Fibroblast of pulmonary artery (primary cell): ENCODE results near the gene ZSWIM2.
A peak's percentile ranks its signal among the peaks of the same experiment; 100 is the strongest.
"Not testable (repeated sequence)": the region's sequence is repeated elsewhere in the genome, so short reads cannot be mapped to it uniquely, and the experiment has no call there.

Source experiments
- DNase-seq: peaks from one replicate; pipeline ENCODE4 v3.0.0-alpha.2; 2010; ENCODE audit warnings: low read depth
- H3K4me3 ChIP-seq: replicated peaks from 2 replicates; pipeline ENCODE4 v1.5.1; 2011; ENCODE audit warnings: low read depth, mild to moderate bottlenecking, control low read depth, low read length, moderate library complexity
- TF ChIP-seq, protein P1 (sequence below): IDR thresholded peaks from 2 replicates; pipeline ENCODE4 v1.5.1; 2011; ENCODE audit warnings: mild to moderate bottlenecking, control low read depth, low read length, inconsistent platforms; ENCODE audit errors: missing control alignments

ZSWIM2 gene, protein sequence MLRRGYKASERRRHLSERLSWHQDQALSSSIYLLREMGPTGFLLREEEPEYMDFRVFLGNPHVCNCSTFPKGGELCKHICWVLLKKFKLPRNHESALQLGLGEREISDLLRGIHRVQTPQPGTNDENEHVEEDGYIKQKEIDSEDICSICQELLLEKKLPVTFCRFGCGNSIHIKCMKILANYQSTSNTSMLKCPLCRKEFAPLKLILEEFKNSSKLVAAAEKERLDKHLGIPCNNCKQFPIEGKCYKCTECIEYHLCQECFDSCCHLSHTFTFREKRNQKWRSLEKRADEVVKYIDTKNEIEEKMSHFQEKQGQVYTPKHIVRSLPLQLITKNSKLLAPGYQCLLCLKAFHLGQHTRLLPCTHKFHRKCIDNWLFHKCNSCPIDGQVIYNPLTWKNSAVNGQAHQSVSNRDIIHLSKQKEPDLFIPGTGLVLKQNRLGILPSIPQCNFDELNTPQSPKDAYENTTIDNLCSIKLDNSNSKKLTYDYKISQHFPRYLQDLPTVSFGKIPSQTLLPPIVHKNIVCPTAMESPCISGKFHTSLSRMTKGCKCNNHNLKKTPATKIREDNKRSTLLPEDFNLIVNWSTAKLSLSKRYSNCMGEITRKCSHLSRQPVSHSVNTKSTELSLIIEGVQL

DNA sequence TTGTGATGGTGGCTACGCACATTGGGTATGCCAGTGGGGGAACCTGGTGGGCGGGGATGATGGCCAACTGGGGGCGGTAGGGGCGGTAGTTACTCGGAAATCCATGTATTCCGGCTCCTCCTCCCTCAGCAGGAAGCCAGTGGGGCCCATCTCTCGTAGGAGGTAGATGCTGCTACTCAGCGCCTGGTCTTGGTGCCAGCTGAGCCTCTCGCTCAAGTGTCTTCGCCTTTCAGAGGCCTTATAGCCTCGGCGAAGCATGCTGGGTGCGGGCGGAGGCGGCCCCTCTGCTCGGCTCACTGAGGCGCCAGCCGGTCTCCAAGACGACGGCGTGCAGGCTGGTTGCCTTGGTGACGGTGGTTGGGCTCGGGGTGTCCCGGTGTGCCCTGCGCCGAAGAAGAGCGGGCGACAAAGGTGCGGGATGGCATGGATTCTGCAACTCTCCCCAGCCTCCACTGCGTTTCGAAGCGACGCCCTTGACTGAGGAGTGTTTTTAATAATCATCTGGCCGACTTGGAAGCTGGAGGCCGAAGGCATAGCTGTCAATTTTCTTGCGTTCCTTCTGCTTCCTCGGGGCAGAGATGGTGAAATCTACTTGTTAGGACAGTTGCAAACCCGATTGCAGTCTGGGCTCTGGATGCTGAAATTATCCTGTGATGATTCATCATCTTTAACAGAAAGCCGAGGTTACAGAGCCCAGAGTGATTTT is at the start of gene ZSWIM2:
TSS of gene ZSWIM2 (minus strand) at position 298 of the 706 bp plus-strand sequence. CDS start at position 258, 40 bp downstream.
- TF ChIP-seq, protein P1, sequence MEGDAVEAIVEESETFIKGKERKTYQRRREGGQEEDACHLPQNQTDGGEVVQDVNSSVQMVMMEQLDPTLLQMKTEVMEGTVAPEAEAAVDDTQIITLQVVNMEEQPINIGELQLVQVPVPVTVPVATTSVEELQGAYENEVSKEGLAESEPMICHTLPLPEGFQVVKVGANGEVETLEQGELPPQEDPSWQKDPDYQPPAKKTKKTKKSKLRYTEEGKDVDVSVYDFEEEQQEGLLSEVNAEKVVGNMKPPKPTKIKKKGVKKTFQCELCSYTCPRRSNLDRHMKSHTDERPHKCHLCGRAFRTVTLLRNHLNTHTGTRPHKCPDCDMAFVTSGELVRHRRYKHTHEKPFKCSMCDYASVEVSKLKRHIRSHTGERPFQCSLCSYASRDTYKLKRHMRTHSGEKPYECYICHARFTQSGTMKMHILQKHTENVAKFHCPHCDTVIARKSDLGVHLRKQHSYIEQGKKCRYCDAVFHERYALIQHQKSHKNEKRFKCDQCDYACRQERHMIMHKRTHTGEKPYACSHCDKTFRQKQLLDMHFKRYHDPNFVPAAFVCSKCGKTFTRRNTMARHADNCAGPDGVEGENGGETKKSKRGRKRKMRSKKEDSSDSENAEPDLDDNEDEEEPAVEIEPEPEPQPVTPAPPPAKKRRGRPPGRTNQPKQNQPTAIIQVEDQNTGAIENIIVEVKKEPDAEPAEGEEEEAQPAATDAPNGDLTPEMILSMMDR = no peak
- H3K4me3 ChIP-seq = peak within 1 kb of the TSS; percentile 64
- peak; percentile 95 for DNase-seq

DNA sequence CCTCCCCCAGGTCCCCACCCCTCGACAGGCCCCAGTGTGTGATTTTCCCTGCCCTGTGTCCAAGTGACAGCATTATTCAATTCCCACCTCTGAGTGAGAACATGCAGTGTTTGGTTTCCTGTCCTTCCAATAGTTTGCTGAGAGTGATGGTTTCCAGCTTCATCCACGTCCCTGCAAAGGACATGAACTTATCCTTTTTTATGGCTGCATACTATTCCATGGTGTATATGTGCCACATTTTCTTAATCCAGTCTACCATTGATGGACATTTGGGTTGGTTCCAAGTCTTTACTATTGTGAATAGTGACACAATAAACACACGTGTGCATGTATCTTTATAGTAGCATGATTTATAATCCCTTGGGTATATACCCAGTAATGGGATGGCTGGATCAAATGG is 47.2 kb upstream of the ZSWIM2 start:
- not testable (repeated sequence) for DNase-seq, H3K4me3 ChIP-seq

DNA sequence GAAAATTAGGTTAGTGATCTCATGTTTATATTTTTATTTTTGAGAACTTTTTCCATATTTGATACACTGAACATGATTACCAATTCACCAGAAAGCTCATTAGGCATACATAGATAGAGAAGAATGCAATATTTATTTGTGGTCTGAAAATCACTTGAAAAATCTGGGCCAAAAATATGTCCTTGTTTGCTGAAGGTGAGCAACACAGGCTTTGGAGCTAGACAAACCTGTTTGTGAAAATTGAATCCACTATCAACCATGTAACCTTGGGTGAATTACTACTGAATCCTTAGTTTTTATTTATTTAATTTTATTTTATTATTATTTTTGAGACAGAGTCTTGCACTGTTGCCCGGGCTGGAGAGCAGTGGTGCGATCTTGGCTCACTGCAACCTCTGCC is 46.5 kb upstream of the ZSWIM2 start:
- no peak for DNase-seq
- H3K4me3 ChIP-seq = no peak overlapping the region
- TF ChIP-seq, protein P1 = no peak

DNA sequence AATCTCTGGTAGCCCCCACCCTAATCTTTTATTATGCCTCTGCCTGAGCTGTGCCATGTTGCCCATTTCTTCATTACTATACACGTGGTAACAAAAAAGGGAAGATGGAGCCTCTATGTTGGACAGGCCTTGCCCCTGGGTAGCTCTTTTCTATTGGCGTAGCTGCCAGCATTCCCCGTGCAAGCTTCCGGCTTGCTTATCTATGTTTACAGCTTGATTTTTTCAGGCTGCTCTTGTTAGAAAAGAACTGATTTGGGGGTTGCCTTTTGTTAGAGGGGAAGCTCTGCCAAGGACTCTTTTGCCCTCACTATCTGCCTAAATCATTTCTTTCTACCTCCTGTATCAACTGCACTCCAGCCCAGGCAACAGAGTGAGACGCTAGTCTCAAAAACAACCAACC is 45.5 kb upstream of the ZSWIM2 start:
- TF ChIP-seq, protein P1 = no peak
- H3K4me3 ChIP-seq = no peak overlapping the region
- no peak for DNase-seq

DNA sequence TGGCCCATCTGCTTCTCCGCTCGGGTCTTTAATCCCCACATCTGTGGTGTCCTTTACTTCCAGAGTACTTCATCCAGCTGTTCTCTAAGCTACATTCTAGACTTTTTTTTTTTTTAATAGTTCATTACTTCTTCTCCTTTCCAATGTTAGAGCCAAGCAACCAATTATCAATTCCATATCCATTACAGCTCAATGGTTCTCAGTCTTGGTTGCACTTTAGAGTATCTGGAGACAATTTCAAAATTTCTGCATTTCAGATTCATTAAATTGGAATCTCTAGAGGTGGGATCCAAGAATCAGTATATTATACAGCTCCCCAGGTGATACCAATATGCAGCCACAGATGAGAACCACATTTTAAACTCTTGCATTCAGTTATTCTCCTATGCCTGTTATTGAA is 43.9 kb upstream of the ZSWIM2 start:
- TF ChIP-seq, protein P1 = no peak
- no peak for DNase-seq
- no peak overlapping the region for H3K4me3 ChIP-seq

DNA sequence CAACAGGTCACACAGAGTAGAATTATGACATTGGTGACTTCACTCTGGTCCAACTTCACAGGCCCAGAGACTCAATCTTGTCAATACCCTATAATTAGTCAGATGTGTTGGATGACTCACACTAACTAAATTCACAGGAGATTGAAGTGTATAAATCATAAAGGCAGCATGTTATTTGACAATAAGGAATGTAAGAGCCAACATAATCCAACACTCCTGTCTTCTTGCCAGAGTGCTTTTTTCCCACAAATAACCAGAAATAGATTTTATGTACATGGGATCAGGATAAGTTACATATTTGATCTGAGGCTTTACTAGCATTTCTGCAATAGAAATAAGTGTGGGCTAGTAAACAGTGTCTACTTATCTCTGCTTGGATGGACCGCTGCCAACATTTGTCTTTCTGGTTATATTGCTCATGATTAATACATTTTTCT is 42.2 kb upstream of the ZSWIM2 start:
- TF ChIP-seq, protein P1 = no peak
- H3K4me3 ChIP-seq = no peak overlapping the region
- peak; percentile 88 for DNase-seq
